HG03135 (cell line): ENCODE data around the gene ANGPT4.
"Not testable (repeated sequence)": the region's sequence is repeated elsewhere in the genome, so short reads cannot be mapped to it uniquely, and the experiment has no call there.

Experiments
- ATAC-seq: cut with Tn5 transposase; IDR thresholded peaks from one replicate; pipeline ENCODE4 v1.9.1; 2021; ENCODE audit warnings: mild to moderate bottlenecking, moderate library complexity; ENCODE audit not compliant: unreplicated experiment

The ANGPT4 gene

GRCh38 chr20:877814-878213 is 38.3 kb downstream of the ANGPT4 start:
- no peak for ATAC-seq

- ATAC-seq = no peak
Observed at GRCh38 chr20:875115-875514, 41.0 kb downstream of the ANGPT4 start.

DNA sequence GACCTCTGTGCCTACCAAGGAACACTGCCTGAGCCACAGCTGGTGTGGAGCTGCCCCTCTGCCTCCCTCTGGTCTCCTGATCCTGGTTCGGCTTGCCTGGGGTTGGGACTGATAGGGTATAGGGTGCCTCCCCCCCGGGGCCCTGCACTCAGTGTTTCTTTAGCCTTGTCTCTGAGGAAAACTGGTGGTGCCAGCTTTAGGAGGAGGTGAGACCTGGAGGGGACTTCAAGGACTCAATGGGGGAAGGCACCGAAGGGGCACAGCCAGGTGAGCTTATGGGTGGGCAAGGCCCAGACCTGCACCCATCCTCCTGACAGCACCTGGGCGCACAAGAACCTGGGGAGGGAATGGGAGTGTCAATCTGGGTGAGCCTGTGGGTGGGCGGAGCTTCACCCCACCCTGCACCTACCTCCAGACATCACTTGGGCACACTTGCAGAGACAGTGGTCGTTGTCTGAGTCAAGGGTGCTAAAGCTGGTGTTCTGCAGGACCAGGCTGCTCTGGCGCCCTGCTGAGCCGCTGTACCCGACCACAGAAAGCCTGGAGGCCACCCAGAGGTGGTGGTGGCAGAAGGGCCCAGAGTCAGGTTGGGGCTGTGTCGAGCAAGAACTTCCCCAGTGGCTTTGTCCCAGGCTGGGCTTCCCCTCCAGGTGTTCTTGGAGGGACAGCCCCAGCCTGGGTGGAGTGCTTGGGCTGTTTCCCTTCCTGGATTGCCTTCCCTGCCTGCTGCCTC is 42.1 kb downstream of the ANGPT4 start:
- ATAC-seq = no peak

DNA sequence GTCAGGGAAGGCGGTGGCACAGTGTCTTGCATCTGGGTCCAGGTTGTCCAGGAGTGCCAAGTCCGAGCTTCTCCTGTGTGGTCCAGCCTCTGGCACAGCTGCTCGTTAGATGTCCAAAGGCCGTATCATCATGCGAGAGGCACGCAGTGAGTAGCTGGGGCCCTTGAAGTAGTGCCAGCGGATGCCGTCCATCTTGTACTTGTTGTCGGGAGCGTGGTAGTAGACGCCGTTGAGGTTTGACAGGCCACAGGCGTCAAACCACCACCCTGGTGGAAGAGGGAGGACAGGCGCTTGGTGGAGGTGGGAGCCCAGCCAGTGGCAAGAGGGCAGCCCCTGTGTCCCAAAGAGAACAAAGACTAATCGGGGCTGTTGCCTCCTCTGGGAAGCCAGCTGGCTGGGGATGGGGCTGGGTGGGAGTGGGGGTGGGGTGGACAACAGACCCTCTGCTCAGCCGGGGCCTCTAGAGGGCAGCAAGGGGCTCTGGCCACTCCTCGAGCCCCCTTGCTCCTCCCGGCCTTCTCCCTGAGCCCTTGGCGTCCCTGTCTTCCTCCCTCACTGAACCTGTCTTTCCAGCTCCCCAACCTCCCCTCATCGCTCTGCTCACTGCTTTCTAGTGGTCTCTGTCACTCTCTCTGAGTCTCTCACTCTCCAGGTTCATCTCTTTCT is 43.1 kb downstream of the ANGPT4 start:
- ATAC-seq = no peak

GRCh38 chr20:871948-872347 is 44.2 kb downstream of the ANGPT4 start:
- ATAC-seq = no peak

DNA sequence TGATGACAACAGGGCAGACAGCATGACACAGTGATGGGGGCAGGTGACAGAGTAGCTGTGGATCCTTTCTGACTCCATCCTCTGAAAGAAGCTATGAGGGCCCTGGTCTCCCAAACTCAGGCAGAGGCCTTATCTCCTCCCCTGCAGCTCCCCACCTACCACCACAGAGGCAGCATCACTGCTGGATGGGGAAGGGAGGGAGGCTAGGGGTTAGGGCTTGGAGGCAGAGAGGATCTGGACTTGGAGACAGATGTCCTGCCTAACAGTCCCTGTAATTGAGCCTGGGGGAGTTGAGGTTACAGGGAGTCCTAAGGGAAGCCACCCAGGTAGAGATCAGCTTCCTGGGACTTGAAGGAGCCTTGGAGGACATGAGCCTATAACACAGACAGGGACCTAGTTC is 44.7 kb downstream of the ANGPT4 start:
- no peak for ATAC-seq

DNA sequence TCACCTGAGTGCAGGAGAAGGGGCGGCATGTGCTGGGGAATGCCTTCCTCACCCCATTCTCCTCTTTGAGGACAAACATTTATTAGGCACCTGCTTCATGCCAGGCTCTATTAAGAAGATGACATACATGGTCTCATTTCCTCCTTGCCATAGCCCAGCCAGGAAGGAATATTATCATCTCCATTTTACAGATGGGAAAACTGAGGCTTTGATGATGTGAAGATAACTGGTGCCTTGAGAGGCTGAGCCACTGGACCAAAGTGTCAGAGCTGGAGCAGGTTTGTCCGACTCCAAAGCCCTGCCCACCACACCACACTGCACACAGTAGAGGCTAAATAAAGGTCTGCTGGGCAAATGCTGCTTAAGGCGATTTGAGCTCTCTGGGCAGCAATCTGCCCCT is 45.4 kb downstream of the ANGPT4 start:
- ATAC-seq = no peak

- ATAC-seq = no peak
Observed at GRCh38 chr20:869606-870005, 46.5 kb downstream of the ANGPT4 start.

GRCh38 chr20:868279-868678 is 47.9 kb downstream of the ANGPT4 start:
- no peak for ATAC-seq

- ATAC-seq = no peak
Observed at GRCh38 chr20:865440-865839, 50.7 kb downstream of the ANGPT4 start.

DNA sequence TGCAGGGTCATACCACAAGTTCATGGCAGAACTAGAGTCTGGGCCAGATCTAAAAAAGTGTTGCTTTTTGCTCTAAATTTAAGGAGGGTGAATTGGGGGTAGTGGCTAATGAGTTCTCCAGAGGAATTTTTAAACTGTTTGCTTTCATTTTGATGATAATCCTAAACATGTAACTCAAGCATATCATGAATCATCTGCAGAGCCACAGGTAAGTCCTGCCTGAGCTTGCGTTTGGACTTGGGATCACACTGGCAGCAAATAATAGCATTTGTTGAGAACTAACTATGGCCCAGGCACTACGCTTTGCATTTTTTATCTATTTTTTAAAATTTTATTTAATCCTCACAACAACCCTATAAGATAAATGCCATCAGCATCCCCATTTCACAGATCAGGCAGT is 55.2 kb downstream of the ANGPT4 start:
- no peak for ATAC-seq

DNA sequence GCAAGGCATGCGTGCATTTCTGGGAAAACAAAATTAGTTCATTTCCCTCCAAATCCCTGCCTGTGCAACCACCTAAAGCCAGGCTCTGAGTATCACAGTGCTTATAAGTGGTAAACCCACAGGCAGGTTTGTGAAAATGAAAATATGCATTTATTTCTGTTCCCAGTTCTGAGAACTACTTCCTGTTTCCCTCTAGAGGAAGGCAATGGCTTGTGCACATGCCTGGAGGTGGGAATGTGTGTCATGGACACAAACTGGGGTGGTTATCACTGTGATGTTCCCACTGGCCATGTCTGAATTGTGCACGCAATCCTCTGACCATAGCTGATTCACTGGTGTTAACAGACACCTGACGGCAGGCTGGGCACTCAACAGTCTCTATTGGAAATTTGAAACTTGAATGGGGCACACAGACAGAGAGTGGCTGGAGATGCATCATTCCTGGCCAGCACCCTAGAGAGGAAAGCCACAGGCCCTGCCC is 56.3 kb downstream of the ANGPT4 start:
- no peak for ATAC-seq

DNA sequence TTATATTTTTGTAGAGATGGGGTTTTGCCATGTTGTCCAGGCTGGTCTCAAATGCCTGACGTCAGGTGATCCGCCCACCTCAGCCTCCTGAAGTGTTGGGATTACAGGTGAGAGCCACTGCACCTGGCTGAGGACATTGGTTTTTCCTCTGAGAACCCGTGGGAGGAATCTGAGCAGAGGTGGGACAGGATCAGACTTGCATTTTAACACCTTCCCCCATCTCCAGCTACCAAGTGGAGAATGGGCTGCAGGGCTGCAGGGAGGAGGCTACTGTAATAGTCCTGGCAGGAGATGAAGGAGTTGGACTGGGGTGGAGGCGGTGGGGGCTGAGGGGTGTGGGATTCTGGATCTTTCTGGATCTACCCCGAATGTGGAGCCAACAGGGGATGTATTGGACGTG is 58.1 kb downstream of the ANGPT4 start:
- no peak for ATAC-seq

DNA sequence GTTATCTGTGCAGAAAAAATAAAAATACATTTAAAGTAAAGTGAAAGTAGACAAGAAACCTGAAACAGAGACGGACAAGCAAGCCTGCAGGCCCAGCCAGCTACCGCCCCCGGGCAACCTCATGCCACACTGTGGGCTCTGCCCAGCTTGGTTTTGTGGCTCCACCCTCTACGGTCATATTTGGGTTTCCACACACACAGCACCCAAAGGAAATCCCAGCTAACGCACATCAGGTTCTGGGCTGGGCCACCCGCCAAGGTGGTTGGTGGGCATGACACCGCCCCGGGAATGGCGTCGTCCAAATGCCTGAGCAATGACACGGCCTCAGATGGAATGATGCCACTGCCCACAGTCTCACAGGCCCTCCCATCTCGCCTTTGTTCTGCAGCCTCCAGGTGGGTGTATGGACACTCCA is 59.8 kb downstream of the ANGPT4 start:
- ATAC-seq = no peak

DNA sequence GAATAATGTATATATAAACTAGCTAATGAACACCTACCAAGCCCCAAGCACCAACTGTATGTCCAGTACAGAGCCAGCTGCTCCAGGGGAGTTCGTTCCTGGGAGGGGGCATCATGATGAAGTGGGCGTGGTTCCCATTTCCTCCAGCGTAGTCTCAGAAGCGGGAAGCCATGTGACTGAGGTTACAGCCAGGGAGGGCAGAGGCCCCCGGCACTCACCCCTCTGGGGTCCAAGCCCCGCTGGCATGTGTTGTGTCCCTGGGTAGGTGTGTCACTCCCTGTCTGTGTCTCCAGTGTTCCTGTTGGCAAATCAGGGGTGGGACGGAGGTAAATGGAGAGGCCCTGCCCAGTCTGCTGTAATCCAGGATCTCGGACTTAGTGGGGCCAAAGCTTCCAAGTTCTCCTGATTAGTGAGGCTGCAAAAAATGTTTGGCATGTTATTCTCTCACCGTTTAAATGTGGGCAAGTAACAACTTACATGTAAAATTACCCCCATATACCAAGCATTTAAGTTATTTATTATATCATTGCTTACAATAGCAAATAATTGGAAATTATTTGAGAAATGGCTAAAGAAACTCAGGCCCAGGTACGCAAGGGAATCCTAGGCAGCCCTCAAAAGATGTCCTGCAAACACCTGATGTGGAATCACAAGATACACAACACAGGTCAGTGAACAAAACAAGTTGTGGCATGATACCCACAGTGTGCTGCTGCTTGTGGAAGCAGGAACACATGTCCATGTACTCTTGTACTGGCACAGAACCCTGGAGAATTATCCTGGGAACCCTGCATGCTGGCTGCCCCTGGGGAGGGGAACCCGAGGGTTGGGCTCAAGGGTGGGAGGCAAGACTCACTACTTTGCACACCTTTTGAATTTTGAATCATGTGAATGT is 60.4 kb downstream of the ANGPT4 start:
- no peak for ATAC-seq

GRCh38 chr20:854601-855000 is 61.5 kb downstream of the ANGPT4 start:
- ATAC-seq = no peak

DNA sequence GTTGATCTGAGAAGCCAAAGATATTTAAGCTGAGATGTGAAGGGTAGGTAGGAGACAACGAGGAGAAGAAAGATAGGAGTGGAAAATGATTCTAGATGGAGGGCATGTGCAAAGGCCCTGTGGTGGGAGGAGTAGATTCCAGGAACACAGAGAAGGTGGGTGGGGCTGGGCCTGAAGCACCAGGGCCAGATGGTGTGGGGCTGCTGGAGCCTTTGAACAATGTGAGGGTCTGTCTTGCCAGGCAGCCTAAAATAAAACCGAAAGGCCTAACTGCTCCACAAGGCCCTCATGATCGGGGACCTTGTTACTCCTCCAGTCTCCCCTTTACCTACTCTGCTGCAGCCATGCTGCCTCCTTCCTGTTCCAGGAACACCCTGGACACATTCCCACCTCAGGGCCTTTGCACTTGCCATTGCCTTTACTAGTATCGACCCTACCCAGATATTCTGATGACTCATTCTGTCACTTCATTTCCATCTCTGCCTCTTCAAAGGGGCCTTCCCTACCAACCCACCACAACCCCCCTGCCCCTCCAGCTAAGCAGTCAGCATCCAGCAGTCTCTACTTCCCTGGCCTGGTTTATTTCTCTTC is 62.6 kb downstream of the ANGPT4 start:
- no peak for ATAC-seq

GRCh38 chr20:848731-849130 is 67.4 kb downstream of the ANGPT4 start:
- not testable (repeated sequence) for ATAC-seq

DNA sequence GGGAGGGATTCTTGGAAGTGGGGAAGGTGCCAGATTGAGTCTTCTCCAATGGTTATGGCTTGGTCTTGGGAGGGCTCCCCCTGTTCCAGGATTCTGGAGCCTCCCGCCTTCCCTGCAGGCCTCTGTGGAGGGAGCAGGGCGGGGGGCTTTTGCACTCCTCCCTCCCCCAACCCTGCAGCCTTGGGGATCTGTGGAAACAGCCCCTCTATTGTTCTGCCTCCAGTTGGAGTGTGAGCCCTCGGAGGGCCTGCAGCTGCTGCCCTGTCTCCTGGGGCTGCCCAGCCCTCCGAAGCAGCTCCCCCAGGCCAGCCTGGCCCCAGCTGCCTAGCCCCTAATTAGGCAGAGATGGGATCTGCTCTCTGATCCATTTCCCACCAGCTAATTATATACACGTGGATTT is 67.9 kb downstream of the ANGPT4 start:
- ATAC-seq = no peak

- ATAC-seq = no peak
Observed at GRCh38 chr20:846894-847278, 69.2 kb downstream of the ANGPT4 start.
